Fibroblast of villous mesenchyme (primary cell): ENCODE measurements around the gene LRCH1. TPM values are rescaled to one million over a fixed set of nuclear protein-coding genes. Genes with fewer than 3 reads are reported as not detected.

Experiments used
- DNase-seq: peaks from one replicate; pipeline ENCODE4 v3.0.0-alpha.2; 2010; ENCODE audit warnings: low read depth
- H3K4me3 ChIP-seq: 2 replicates; pipeline ENCODE4 v1.5.1; 2011; ENCODE audit warnings: low read depth, mild to moderate bottlenecking, low read length
- CTCF ChIP-seq: IDR thresholded peaks from 2 replicates; pipeline ENCODE4 v1.5.1; 2012; ENCODE audit warnings: low read depth, mild to moderate bottlenecking, low read length; ENCODE audit not compliant: insufficient read depth
- total RNA-seq: library from RNA; depleted of rRNA; stranded (reverse); fragments of >200 nt; gene quantifications from 2 replicates; pipeline ENCODE4 v1.2.3, GENCODE V29; 2012

The LRCH1 gene
- total RNA-seq, 1 donor, result 9.1 TPM

DNA sequence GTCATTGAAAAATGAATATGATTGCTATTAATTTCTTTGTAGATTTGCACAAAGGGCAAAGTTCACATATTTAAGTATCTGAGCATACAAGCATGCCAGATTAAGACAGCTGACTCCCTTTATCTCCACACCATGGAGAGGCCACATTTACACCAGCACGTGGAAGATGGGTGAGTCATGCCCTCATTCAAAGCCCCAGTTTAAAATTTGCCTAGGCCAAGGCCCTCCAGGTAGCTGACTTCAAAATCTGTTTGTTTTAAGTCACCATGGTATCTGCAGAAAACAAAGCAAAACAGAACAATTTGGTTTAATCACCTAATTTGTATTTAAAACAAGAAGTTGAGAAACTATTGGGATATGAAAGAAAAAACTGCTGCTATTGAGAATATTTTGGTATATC lies 134.8 kb downstream of the LRCH1 start:
- DNase-seq, result peak; percentile 58
- no peak overlapping the region for H3K4me3 ChIP-seq
- TF ChIP-seq CTCF, result no peak

DNA sequence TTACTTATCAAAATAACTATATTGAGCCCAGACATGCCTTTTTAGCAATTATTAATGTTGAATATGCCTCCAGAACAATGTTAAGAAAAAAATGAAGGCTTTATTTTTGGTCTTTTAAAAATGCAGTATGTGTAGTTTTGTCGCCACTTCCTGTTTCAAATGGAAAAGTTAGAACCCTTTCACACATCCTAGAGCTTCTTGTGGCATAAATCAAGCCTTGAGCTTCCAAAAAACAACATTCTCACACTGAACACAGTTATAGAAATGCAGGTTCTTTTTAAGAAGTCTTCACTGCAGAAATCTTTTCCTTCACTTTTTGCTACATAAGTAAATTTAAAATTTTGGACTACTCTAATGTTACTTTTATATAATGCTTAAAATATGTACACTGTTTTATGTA lies 135.3 kb downstream of the LRCH1 start:
- H3K4me3 ChIP-seq, result no peak overlapping the region
- no peak for TF ChIP-seq CTCF
- no peak for DNase-seq

DNA sequence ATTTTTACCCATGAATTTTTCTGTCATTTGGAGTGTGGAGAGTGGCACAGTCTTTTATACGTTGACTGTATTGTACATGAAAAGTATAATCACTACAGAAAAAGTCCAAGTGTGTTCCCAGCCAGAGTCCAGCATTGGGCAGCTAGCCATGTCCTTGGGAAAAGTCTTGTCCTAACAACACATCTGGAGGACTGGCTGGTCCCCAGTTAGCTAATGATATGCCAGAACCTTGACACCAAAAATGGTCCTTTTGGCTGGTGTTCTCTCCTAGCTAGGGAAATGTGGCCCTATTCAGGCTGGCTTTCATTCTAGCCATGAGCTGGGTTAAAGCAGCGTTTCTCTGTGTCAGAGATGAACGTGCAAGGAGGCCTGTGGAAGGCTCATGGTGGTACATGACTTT lies 145.0 kb downstream of the LRCH1 start:
- no peak for TF ChIP-seq CTCF
- no peak for DNase-seq
- no peak overlapping the region for H3K4me3 ChIP-seq

- peak; percentile 30 for DNase-seq
- H3K4me3 ChIP-seq, result no peak overlapping the region
- TF ChIP-seq CTCF, result no peak
These were observed 146.0 kb downstream of the LRCH1 start for GRCh38 chr13:46698910-46699460.

GRCh38 chr13:46712524-46712923 lies 159.6 kb downstream of the LRCH1 start:
- peak; percentile 7 for TF ChIP-seq CTCF
- DNase-seq, result no peak
- no peak overlapping the region for H3K4me3 ChIP-seq

- TF ChIP-seq CTCF, result no peak
- DNase-seq, result no peak
- H3K4me3 ChIP-seq, result no peak overlapping the region
These were observed 162.4 kb downstream of the LRCH1 start for GRCh38 chr13:46715363-46715762.

GRCh38 chr13:46716821-46717220 lies 163.9 kb downstream of the LRCH1 start:
- no peak for TF ChIP-seq CTCF
- peak; percentile 30 for DNase-seq
- H3K4me3 ChIP-seq, result no peak overlapping the region
